DMS79 (cell line): Measurements from ENCODE around the gene SOX18.

Experiments used
- DNase-seq: peaks from one replicate; lab custom pipeline; 2025; lab: John Stamatoyannopoulos, UW

The SOX18 gene

DNA sequence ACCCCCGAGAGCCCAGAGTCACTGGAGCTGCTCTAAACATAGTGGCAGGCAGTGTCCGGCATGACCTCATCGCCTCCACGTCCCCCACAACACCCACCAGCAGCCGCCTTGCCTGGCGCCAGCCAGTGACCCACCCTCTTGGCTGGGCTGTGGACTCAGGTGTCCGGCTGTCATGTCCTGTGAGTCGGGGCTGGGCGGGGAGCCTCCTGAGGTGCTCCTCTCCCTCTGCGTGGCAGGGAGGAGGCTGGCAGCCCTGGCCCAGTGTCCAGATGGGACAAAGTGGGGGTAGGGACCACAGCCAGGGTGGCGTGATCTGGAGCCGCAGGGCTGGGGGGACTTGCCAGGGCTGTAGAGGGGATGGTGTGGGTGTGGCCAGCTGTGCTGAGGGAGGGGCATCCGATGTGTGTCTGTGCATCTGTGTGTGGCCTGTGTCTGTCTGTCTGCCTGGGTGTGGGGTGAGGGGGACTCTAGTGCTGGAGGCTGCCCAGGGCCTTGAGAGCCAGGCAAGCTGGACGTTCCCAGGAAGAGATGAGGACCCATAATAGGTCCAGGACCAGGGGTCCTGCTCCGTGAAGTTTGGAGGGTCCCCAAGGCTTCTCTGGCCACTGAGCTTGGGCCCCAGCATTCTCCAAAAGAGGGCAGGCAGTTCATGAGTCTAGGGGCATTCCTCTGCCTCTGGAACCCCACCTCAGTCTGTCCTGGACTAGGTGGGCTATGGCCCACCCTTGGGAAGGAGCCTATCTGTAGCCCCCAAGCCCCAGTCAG lies 2.3 kb upstream of the SOX18 start:
- no peak for DNase-seq

DNA sequence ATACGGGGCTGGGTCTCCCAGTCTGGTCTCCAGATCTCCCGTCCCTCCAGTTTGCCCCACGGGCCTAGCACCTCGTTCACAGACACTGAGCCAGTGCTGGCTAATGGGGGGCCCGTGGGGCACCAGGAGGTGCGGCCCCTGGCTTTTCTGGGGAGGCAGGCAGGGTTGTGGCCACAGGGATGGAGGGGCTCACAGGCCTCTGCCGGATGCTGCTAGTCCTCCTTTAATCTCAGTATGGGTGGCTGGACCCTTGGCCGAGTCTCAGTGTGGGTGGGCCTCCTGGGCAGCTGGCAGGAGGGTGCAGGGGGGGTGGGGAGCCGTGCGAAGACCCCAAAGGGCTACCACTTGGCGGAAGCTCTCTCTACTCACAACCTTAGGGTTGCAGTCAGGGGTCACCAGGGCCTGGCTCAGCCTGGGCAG lies 1.6 kb upstream of the SOX18 start:
- no peak for DNase-seq

DNA sequence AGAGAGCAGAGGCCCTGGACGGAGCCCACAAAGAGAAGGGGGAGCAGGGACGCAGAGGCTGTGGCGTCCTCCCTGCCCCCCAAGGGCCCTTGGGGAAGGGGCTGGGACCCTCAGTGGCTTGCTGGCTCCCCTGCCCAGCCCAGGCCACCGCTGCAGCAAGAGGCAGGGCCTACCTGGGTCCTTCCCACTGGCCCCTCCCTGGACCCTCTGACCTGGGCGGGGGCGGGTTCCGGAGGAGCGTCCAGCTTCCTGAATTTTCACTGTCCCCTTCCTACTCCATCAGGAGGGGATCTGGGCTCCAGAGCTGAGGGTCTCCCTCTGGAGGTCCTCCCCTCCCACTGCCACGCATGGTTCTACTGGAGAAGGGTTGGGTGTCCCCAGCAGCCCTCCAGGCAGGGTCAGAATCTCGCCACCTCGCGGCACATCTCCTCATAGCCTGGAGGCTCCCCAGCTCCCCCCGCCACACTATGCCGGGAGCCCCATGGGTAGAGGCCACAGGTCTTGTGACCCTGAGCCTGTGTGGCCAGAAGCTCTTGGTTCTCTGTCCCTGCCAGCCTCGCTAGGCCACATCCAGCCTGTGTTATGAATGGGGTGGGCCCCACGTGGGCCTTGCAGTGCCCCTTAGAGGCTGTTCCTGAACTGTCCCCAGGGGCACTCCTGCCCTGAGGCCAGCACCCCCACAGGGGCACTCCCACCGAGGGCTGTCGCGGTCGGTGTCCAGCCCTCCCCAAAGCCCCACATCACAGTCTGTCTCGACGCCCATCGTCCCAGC lies 1.0 kb upstream of the SOX18 start:
- no peak for DNase-seq

DNA sequence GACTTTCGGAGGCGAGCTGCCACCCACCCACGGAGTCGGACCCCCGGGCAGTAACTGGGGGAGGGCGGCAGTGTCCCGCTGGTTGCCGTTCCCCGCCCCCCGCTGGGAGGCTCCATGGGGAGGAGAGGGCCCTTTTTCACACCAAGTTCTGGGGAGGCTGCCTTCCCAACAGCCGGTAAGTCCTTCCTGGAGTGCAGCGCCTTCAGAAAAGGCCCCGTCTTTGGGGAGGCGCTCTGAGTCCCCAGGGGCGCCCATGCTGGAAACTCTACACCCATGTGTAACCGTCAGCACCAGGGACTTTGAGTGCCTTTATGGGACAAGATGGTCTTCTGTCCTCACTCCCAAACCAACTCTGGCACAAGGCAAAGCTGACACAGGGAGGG lies 430 bp upstream of the SOX18 start:
- DNase-seq = no peak

DNA sequence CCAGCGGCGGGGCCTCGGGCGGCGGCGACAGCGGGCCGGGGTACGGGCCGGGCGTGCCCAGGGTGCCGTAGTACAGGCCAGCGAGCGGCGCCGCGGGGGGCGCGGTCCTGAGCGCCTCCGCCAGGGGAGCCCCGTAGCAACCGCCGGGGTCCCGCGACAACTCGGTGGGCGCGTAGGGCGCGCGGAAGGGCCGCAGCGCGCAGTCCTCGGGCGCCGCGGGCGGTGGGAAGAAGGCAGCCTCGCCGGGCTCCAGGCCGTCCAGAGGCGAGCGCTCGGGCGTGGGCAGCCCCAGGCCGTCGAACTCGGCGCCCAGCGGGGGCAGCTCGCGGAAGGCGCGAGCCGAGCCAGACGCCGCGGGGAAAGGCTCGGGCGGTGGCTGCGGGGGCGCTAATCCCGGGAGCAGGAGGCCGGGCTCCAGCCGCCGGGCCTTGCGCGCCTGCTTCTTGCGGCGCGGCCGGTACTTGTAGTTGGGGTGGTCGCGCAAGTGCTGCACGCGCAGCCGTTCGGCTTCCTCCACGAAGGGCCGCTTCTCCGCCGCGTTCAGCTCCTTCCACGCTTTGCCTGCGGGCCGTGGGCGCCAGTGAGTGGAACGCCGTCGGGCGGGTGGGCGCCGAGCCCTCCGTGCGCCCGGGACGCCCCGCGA lies 916 bp downstream of the SOX18 start:
- DNase-seq = no peak

DNA sequence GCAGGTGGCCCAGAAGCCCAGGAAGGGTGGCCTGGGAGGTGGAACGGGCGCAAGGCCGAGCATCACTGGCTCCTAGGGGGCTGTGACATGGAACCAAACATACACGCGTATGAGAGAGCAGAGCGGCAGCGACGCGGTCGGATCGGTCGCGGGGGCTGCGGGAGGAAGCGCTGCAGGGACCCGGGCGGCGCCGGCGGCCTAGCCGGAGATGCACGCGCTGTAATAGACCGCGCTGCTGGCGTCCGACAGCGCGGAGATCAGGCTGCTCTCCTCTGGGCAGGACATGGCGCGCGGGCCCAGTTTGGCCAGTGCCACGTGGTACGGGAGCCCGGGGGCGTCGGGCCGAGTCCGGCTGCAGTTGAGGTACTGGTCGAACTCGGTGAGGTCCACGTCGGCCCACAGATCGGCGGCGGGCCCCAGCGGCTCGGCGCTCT lies 1.5 kb downstream of the SOX18 start:
- no peak for DNase-seq

DNA sequence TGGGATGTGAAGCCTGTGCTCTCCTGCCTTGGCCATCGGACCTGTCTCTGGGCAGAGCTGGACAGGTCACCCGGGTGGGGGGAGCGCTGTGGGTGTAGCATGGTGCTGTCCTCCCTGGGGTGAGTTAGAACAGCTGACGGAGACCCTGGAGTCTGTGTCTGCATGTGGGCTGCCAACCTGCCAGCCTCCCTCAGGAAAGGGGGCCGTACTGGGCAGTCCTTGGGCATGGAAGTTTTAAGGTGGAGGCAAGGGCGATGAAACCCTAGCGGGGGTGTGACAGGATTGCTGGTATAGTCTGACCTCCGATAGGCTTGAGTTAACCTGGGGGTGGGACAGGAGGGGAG lies 2.4 kb downstream of the SOX18 start:
- no peak for DNase-seq

DNA sequence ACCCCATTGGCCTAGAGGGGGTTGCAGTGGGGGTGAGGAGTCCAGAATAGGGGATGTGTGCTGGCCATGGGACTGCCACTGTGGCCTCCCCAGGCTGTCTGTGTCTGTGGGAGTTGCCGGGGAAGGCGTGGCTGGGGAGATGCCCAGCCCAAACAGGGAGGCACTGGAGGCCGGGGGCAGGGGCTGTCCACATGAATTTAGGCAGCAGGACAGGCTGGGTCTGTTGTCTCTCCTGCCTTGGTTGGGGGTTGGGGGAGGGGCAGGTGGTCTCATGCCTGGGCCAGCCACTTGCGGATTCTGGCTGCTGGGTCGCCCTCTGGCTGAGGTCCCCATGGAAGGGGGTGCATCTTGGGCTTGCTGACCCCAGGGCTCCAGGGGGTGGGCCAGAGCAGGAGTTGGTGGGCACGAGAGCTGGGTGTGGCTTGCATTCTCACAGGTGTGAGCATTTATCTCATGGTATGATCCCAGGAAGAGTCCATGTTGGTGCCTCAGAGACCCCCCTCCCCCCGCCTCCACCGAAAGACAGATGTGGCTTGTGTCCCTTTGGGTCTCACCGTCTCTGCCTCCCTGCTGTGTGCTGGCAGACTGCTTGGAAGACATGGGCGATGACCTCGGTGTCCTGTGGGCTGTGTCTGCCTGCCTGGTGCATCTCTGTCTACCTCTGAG lies 4.0 kb downstream of the SOX18 start:
- no peak for DNase-seq

DNA sequence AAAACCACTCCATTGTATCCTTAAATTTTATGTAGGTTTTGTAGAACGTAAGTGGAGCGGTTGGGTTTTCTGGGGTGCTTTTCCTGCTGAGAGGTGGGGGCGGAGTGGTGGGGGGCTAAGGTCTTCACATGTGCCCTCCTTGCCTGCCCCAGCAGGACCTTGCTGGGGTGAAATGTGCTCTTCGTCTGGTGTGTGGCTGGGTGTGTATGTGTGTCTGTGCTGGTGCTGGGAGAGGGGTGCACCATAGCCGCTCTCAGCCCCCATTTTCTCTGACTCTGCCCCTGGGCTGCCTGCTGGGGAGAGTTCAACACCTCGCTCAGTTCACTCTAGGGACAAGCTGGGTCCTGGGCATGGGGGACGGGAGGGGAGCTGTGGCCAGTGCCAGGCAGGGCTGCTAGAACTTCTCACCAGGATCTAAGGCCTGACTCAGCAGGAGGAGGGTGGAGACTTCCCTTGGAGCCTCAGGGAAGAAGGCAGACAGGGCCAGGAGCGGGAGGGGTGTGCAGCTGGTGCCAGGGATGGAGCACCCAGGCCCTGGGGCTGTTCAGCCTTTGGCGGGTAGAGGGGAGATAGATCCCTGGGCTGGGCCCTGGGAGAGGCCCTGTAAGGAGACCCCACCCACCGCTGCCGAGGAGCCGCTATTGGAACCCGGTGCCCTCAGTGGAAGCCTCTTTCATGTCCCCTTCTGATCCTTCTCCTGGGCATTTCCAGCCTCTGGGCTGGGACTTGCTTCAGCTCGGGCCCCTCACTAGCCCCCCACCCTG lies 4.8 kb downstream of the SOX18 start:
- DNase-seq = no peak

DNA sequence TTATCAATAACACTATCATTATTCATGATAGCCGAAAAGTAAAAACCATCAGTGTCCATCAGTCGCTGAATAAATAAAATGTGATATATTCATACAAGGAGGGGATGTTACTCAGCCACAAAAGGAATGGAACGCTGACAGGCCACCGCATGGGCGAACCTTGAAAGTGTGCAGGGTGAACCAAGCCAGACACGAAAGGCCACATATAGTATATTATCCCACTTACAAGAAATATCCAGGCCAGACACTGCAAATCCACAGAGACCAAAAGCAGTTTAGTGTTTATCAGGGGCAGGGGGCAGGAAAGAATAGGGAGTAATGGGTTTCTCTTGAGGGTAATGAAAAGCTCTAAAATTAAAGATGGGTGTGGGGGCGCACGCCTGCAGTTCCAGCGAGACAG lies 5.7 kb downstream of the SOX18 start:
- no peak for DNase-seq

DNA sequence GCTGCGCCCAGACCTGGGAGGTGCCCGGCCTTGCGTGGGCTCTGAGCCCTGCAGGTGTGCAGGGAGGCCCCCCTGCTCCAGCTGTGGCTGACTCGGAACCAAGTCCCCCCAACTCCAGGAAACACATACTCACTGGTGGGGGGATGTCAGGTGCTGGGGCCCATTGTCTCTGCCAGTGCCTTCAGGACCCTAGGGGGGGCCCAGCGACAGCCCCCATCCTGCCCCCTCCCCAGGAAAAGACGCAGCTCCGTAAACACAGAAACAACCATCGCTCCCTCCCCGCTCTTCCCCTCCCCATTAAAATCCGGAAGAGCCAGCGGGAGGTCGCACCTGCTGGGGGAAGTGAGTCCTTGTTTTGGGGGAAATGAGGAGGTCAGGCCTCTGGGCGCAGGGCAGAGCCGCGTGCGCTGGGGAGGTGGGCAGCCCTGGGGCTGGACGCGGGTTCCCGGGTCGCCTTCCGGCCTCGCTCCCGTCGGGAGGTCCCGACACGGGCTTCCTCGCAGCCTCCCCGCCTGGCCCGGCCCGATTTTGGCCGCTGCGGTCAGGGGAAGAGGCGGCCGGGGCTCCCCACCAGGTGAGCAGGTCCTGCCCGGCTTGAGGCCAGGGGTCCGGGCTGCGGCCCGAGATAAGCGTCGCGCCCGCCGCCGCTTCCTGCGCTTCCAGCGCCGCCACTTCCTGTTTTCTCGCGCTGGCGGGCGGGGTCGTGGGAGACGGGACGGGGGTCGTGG lies 7.2 kb downstream of the SOX18 start:
- no peak for DNase-seq

DNA sequence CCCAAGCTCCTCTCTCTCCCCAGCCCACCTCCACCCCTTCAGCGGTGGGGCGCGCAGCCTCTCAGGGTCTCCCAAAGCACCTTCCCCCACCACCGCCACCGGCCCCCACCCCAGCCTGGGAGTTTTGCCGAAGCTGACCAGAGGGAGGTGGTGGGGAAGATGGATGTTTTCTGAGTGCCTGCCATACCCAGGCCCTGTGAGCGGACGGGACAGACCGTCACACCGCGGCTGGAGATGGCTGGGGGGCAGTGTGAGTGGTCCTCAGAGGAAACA lies 7.7 kb downstream of the SOX18 start:
- no peak for DNase-seq

DNA sequence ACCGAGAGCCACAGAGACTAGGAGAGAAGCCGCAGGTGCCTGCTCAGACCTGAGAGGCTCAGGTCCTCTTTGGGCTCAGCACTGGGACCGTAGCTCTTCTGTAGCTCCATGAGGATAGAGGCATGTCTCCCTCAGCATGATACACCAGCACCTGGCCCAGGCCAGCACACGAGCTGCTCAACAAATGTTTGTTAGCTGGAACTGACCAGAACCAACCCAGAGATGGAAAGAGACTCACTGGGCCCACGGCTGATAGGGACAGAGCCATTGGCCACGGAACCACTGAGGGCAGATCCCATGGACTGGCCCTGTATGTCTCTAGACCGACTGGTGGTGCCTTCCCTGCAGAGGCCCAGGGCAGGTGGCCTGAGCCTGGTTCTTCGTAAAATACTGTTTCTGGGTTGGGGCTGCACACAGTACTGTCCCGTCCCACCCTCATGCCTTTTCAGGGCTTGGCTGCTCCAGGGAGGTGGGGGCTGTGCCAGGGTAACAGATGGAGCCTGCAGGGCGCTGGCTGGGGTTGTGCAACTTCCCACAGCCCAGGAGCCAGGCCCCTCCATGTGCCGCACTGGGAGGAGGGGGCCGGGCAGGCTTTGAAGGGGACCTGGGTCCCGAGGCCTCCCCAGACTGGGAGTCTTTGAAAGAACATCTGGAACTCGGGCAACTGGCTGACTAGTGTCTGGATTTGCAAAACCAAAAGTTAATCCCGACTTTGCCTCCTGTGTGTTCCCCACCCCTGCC lies 8.2 kb downstream of the SOX18 start:
- DNase-seq = no peak

DNA sequence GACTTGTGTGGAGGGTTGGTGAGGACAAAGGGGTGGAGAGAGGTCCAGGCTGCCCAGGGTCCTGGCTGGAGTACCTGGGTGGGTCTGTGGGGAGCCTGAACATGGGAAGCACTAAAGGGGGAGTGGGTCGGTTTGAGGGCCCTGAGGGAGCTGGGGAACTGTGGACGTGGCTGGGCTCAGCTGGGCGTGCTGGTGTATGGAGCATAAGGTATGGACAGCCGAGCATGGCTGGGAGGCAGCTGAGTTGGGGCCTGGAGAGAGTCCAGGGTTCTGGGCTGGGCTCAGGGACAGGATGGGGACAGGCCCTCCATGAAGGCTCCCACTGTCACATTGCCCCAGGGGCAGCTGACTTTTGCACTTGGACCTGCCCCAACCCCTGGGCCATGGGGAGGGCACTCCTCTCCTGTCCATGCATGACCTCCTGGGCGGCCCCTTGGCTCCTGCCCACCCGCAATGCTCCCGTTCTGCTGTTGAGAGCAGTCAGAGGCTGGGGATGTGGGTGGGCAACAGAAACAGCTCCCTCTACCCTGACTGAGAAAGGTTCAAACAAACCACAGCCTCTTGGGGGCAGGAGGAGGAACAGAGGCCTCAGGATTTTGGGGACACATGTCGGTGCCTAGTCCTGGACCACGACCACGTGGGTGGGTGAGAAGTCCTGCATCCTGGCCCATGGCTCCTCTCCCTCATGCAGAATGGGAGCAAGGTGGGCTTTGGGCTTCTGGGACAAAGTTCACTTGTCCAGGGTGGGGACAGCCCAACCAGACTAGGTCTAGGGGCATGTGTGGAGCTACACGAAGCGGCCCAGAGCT lies 9.0 kb downstream of the SOX18 start:
- DNase-seq = no peak

DNA sequence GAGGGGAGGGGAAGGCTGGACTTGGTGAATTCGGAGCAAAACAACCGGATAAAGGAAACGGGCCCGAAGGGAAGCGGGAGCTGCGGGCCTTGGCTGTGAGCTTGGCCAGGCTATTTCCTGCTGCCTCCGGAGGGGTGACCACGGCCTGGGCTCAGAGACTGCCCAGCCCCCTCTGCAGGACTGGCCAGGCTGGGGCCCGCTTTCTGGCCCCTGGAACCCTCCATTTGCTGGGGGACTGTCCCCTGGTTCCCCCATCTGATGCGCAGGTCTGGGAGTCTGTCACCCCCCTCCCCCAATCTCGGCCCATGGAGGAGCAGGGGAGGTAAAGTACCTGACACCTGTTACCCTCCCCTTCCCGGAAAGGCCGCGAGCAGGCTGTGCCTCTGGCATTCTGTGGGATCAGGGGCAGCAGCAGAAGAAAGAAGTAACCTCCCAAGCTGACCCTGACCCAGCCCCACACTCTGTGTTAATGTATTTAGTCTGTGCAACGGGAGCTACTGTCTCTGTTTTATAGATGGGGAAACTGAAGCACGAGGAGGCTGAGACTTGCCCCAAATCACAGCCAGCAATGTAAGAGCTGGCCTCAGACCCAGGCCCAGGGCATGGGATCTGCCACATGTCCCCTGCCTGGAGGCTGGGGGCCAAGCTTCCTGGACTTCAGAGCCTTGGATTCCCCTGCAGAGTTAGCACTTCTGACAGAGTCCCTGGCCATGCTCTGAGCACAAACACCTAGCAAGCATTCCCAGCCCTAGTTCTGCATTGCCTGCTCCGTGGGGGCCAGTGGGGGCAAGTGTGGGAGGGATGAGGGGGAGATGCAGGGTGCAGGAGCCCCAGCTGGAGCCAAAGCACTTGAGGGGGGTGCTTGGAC lies 9.9 kb downstream of the SOX18 start:
- DNase-seq = no peak

DNA sequence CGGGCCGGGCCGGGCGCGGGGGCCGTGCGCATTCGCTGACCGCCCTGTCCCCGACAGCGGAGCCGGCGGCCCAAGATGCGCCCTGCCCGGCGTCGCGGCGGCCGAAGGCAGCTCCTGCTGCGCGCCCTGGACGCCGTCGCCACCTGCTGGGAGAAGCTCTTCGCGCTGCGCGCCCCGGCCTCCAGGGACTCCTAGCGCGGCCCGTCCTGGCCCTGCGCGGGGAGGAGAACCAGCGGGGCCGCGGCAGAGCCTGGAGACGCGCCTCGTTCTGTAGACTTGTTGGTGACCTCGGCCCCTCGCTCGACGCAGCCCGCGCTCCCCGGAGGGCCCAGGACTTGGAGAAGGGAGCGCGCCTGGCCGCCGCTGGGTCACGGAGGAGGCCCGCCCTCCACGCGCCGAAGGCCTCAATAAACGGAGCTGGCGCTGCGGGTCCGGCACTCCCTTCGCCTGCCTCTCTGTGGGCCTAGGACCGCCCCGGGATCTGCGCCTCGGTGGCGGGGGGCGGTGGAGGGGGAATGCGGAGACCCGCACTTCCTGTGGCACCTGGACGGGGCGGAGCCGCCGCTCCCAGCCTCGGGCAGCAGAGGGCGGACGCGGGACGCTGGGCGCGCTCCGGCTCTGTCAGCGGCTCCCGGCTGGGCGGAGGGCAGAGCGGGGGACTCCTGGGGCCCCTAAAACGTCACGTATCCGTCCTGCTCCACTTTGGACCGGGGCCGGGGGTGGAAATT lies 10.7 kb downstream of the SOX18 start:
- DNase-seq = peak; percentile 67

DNA sequence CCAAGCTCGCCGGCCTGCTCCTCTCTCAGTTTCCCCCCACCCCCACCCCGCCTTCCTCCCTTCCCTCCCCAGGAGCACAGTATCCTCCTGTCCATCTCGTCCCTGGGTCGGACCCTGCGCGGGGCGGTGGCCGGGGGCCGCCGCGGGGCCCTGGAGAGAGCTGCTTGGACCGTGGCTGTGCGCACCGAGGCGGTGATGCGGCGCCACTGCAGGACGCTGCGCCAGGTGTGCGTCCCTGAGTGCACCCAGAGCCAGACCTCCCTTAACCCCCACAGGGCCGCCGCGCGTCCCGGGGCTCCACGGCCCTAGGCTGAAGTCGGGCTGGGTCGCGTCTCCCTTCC lies 11.2 kb downstream of the SOX18 start:
- DNase-seq = no peak

DNA sequence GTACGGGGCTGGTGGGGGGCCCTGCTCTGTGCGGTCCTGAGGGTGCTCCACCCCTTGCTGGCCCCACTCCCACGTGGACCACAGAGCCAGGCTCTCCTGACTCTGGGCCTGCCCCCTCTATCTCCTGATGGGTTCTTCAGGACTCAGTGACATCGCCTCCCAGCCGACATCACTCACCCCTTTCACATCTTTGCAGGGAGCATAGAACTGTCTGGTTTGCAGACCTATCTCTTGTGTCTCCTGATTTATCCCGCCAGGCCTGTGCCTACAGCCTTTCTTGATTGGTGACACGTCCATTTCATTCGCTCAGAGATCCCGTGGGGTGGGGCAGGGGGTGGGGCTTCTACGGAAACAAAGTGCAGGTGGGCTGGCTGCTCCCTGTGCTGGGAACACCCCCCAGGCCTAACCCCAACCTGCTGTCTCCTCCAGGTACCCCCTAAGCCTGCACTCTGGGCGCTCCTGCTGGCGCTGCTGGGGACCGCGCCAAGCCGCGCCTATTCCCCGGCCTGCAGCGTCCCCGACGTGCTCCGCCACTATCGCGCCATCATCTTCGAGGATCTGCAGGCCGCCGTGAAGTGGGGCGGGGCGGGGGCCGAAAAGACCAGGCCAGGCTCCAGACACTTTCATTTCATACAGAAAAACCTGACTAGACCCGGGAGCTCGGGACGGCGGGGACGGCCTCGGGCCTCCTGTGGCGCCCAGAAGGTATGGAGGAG lies 11.8 kb downstream of the SOX18 start:
- DNase-seq = peak; percentile 56
